ENCODE results near the gene ABCA12.
"Not testable (repeated sequence)": the region's sequence is repeated elsewhere in the genome, so short reads cannot be mapped to it uniquely, and the experiment has no call there.

The ABCA12 gene, protein sequence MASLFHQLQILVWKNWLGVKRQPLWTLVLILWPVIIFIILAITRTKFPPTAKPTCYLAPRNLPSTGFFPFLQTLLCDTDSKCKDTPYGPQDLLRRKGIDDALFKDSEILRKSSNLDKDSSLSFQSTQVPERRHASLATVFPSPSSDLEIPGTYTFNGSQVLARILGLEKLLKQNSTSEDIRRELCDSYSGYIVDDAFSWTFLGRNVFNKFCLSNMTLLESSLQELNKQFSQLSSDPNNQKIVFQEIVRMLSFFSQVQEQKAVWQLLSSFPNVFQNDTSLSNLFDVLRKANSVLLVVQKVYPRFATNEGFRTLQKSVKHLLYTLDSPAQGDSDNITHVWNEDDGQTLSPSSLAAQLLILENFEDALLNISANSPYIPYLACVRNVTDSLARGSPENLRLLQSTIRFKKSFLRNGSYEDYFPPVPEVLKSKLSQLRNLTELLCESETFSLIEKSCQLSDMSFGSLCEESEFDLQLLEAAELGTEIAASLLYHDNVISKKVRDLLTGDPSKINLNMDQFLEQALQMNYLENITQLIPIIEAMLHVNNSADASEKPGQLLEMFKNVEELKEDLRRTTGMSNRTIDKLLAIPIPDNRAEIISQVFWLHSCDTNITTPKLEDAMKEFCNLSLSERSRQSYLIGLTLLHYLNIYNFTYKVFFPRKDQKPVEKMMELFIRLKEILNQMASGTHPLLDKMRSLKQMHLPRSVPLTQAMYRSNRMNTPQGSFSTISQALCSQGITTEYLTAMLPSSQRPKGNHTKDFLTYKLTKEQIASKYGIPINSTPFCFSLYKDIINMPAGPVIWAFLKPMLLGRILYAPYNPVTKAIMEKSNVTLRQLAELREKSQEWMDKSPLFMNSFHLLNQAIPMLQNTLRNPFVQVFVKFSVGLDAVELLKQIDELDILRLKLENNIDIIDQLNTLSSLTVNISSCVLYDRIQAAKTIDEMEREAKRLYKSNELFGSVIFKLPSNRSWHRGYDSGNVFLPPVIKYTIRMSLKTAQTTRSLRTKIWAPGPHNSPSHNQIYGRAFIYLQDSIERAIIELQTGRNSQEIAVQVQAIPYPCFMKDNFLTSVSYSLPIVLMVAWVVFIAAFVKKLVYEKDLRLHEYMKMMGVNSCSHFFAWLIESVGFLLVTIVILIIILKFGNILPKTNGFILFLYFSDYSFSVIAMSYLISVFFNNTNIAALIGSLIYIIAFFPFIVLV (N-terminal part only)

GRCh38 chr2:215138479-215138878 lies at the start of gene ABCA12:
Gene ABCA12, minus strand, starts transcription at chr2:215138626. Its CDS starts 418 bp downstream, at chr2:215138208.
- DNase-seq (ENCODE audit: insufficient read length, low spot score) (no peak), FAIRE-seq (no peak)
- no peak for TF ChIP-seq POLR2A (IDR thresholded peaks at IDR 0.05; ENCODE audit: low read depth, low read length)

DNA sequence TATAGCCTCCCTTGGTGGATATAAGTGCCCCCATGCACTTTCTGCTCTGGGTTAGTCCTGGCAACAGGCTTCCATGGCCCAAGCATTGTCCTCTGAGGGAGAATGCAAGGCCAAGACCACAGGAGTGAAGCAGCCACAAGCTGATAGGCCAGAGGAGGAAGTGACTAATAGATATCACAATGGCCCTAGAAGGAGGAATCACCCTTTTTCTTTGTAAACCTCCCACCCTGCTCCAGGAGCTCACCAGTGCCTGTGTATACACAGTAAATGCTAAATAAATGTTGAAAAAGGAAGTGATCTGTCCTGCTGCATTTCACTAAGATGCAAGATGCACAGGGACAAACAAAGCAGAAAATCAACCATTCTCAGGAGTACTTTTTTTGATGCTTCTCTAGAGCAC lies 49.7 kb upstream of the ABCA12 start:
- FAIRE-seq: peak; percentile 43
- DNase-seq (ENCODE audit: insufficient read length, low spot score): no peak
- no peak for TF ChIP-seq POLR2A (IDR thresholded peaks at IDR 0.05; ENCODE audit: low read depth, low read length)

DNA sequence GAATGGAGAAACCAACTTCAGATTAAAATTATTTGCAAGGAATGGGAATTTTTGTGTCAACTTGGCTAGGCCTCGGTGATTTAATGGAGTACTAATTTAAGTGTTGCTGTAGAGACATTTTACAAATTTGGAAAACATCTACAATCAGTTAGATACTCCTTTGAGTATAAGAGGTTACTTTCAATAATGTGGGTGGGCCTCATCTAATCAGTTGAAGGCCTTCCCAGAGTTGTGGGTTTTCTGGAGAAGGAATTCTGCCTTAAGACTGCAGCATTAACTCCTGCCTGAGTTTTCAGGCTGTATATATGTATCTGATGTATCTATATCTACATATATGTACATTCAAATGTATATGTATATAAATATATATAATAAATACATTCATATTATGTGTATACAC lies 47.6 kb upstream of the ABCA12 start:
- TF ChIP-seq POLR2A (IDR thresholded peaks at IDR 0.05; ENCODE audit: low read depth, low read length): no peak
- DNase-seq (ENCODE audit: insufficient read length, low spot score) (no peak), FAIRE-seq (no peak)

GRCh38 chr2:215178121-215178520 lies 39.7 kb upstream of the ABCA12 start:
- no peak for TF ChIP-seq POLR2A (IDR thresholded peaks at IDR 0.05; ENCODE audit: low read depth, low read length)
- FAIRE-seq: no peak

DNA sequence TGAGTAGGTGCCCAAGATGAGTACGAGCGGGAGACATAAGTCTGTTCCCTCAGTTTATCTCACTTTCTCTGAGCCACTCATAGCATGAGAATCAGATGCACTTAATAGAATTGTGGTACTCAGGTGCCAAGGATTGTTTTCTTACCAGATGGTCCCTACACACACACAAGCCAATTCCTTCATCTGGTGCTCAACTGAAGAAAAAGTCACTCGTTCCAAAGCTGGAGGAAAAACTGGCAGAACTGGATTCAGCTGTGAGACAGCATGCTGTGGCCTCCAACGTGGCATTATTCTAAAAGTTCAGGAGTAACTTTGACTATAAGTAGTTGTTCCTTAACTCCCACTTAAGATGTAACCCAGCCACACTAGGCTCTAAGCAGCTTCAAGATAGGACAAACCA lies 33.4 kb upstream of the ABCA12 start:
- DNase-seq (ENCODE audit: insufficient read length, low spot score): no peak
- no peak for TF ChIP-seq POLR2A (IDR thresholded peaks at IDR 0.05; ENCODE audit: low read depth, low read length)
- FAIRE-seq: no peak

More at GRCh38 chr2:215178121-215178520, 39.7 kb upstream of the ABCA12 start:
- DNase-seq (ENCODE audit: insufficient read length, low spot score): no peak

DNA sequence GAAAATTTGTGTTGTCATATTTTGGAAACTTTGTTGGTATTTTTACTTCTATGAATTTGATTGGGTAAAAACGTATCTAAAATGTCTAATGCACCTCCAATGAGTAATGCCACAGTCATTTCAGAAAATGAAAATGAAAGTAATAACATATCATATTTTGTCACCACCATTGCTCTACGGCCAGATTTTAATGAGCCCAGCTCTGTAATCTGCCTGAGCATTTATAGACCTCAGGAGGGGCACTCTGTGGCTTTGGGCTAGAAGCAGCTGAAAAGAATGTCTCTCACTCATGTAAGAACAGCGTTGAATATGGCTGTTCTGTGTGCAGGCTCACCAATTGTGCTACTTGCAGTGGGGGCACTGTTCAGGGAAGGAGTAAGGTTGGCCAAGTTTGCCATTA lies 32.7 kb upstream of the ABCA12 start:
- TF ChIP-seq POLR2A (IDR thresholded peaks at IDR 0.05; ENCODE audit: low read depth, low read length): no peak
- FAIRE-seq (peak; percentile 75), DNase-seq (ENCODE audit: insufficient read length, low spot score) (peak; percentile 19)

DNA sequence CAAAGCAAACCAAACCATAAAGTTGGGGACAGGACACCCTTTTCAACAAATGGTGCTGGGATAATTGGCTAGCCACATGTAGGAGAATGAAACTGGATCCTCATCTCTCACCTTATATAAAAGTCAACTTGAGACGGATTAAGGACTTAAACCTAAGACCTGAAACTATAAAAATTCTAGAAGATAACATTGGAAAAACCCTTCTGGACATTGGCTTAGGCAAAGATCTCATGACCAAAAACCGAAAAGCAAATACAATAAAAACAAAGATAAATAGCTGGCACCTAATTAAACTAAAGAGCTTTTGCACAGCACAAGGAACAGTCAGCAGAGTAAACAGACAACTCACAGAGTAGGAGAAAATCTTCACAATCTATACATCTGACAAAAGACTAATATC lies 28.1 kb upstream of the ABCA12 start:
- DNase-seq (ENCODE audit: insufficient read length, low spot score); FAIRE-seq: not testable (repeated sequence)

DNA sequence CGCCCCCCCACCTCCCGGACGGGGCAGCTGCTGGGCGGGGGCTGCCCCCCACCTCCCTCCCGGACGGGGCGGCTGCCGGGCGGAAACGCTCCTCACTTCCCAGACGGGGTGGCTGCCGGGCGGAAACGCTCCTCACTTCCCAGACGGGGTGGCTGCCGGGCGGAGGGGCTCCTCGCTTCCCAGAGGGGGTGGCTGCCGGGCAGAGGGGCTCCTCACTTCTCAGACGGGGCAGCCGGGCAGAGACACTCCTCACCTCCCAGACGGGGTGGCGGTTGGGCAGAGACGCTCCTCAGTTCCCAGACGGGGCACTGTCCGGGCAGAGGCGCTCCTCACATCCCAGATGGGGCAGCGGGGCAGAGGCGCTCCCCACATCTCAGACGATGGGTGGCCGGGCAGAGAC lies 24.9 kb upstream of the ABCA12 start:
- not testable (repeated sequence) for DNase-seq (ENCODE audit: insufficient read length, low spot score); FAIRE-seq

GRCh38 chr2:215161301-215161829 lies 22.9 kb upstream of the ABCA12 start:
- FAIRE-seq: no peak
- no peak for TF ChIP-seq POLR2A (IDR thresholded peaks at IDR 0.05; ENCODE audit: low read depth, low read length)
- no peak for DNase-seq (ENCODE audit: insufficient read length, low spot score)

GRCh38 chr2:215160081-215160480 lies 21.7 kb upstream of the ABCA12 start:
- TF ChIP-seq POLR2A (IDR thresholded peaks at IDR 0.05; ENCODE audit: low read depth, low read length): no peak
- no peak for FAIRE-seq
- no peak for DNase-seq (ENCODE audit: insufficient read length, low spot score)

DNA sequence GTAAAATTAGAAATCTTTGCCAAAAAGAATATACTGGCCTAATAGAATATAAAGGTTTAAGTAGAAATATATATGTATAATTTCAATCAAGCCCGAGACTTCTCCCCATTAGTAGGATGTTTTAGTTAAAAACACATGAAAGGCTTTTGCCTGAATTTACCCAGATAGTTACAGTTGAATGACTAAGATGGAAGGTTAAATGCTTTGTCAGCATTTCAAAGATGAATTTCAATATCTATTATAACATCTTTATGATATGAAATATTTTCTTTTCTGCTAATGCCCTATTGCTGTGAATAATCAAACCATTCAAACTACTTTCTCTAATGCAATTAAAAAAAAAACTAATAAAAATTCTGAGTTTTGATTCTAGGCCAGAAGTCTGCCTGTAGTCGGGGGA lies 18.0 kb upstream of the ABCA12 start:
- no peak for DNase-seq (ENCODE audit: insufficient read length, low spot score)
- FAIRE-seq: no peak
- no peak for TF ChIP-seq POLR2A (IDR thresholded peaks at IDR 0.05; ENCODE audit: low read depth, low read length)

- TF ChIP-seq POLR2A (IDR thresholded peaks at IDR 0.05; ENCODE audit: low read depth, low read length): no peak
- DNase-seq (ENCODE audit: insufficient read length, low spot score): no peak
- no peak for FAIRE-seq
These were observed 11.5 kb upstream of the ABCA12 start for GRCh38 chr2:215149894-215150293.

- FAIRE-seq: no peak
- no peak for TF ChIP-seq POLR2A (IDR thresholded peaks at IDR 0.05; ENCODE audit: low read depth, low read length)
These were observed 11.1 kb upstream of the ABCA12 start for GRCh38 chr2:215149486-215149885.

DNA sequence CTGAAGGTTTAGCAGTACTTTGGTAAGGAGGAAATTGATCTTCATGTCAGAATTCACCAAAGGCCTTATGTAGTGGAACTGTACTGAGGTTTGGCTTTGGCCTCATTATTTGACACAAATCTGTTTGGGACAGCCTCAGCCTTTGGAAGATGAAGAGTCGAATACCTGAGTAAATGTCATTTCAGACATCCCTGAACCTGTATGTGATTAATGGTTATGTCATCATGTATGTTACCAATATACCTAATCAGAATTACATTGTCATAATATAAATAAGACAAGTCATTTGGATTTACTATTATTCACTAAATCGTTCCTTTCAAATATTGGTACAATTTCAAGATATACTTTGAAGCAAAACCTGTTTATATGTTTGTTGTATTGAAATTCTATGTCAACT lies 10.6 kb upstream of the ABCA12 start:
- DNase-seq (ENCODE audit: insufficient read length, low spot score) (no peak), FAIRE-seq (no peak)
- TF ChIP-seq POLR2A (IDR thresholded peaks at IDR 0.05; ENCODE audit: low read depth, low read length): no peak

More at GRCh38 chr2:215149486-215149885, 11.1 kb upstream of the ABCA12 start:
- DNase-seq (ENCODE audit: insufficient read length, low spot score): no peak

All from H54 (cell line).